ENCODE results near the gene SSC5D.

GRCh38 chr19:55508120-55508519 lies 19.9 kb downstream of the SSC5D start:
- TF ChIP-seq POLR2AphosphoS5 (IDR thresholded peaks at IDR 0.05; ENCODE audit: insufficient read depth in 1 of 2, low read depth in 1 of 2) (no peak), POLR2A (IDR thresholded peaks at IDR 0.05) (no peak), CTCF (IDR thresholded peaks at IDR 0.05) (no peak)

Data from vagina (tissue), 2 donors.